CD8-positive, alpha-beta memory T cell (primary cell): ENCODE results near the gene ALG14. TPM values are rescaled to one million over a fixed set of nuclear protein-coding genes. Genes with fewer than 3 reads are reported as not detected.
A peak's percentile ranks its signal among the peaks of the same experiment; 100 is the strongest.

ENCODE experiments used
- CTCF ChIA-PET: fragments of 350-600 bp; sonication (Branson Sonifier 250); formaldehyde crosslinking; loops from one replicate; lab custom pipeline; 2021; ENCODE audit warnings: antibody characterized with exemption; lab: Charles Lee
- POLR2A ChIA-PET: fragments of 350-600 bp; sonication (Branson Sonifier 250); formaldehyde crosslinking; loops from one replicate; lab custom pipeline; 2021; ENCODE audit warnings: antibody characterized with exemption; lab: Charles Lee
- DNase-seq, 5 donors: peaks; one replicate each; pipeline versions ENCODE4 v3.0.0 to v3.0.0-alpha.2; 2020 to 2022; ENCODE audit warnings: mixed read lengths in 1 of 5
- H3K27ac ChIP-seq: one replicate; pipeline ENCODE4 v1.7.0; 2013; ENCODE audit warnings: low read depth, mild to moderate bottlenecking, low read length, moderate library complexity
- H3K27me3 ChIP-seq: 2 replicates; pipeline ENCODE4 v1.7.0; 2013; ENCODE audit warnings: low read length, mild to moderate bottlenecking; ENCODE audit not compliant: insufficient read depth, poor library complexity, severe bottlenecking
- H3K36me3 ChIP-seq: 2 replicates; pipeline ENCODE4 v1.7.0; 2013; ENCODE audit warnings: mild to moderate bottlenecking, low read length, moderate library complexity; ENCODE audit not compliant: insufficient read depth
- H3K4me1 ChIP-seq: 2 replicates; pipeline ENCODE4 v1.7.0; 2013; ENCODE audit warnings: mild to moderate bottlenecking, low read length, moderate library complexity; ENCODE audit not compliant: insufficient read depth
- H3K4me3 ChIP-seq: 2 replicates; pipeline ENCODE4 v1.7.0; 2013; ENCODE audit warnings: mild to moderate bottlenecking, low read length
- H3K9me3 ChIP-seq: 2 replicates; pipeline ENCODE4 v1.7.0; 2013; ENCODE audit warnings: mild to moderate bottlenecking, low read length
- H3K27ac Mint-ChIP-seq, 8 donors: one replicate each; pipeline ENCODE4 v1.8.0; 2020 to 2021; ENCODE audit warnings: mixed read lengths in 8 of 8, mild to moderate bottlenecking in 6 of 8, inconsistent platforms in 3 of 8, moderate library complexity in 3 of 8
- H3K27me3 Mint-ChIP-seq, 2 donors: one replicate each; pipeline ENCODE4 v1.8.0; 2020 to 2021; ENCODE audit warnings: mixed read lengths in 2 of 2, mild to moderate bottlenecking in 1 of 2, moderate library complexity in 1 of 2
- H3K36me3 Mint-ChIP-seq, 3 donors: one replicate each; pipeline ENCODE4 v1.8.0; 2020 to 2021; ENCODE audit warnings: mixed read lengths in 3 of 3, inconsistent platforms in 1 of 3, mild to moderate bottlenecking in 1 of 3
- H3K4me1 Mint-ChIP-seq, 3 donors: one replicate each; pipeline ENCODE4 v1.8.0; 2020 to 2021; ENCODE audit warnings: mixed read lengths in 3 of 3, inconsistent platforms in 1 of 3, mild to moderate bottlenecking in 1 of 3
- H3K4me3 Mint-ChIP-seq, 7 donors: one replicate each; pipeline ENCODE4 v1.8.0; 2020 to 2021; ENCODE audit warnings: mixed read lengths in 7 of 7, mild to moderate bottlenecking in 6 of 7, moderate library complexity in 4 of 7, inconsistent platforms in 2 of 7
- H3K9me3 Mint-ChIP-seq, 5 donors: one replicate each; pipeline ENCODE4 v1.8.0; 2020 to 2022; ENCODE audit warnings: mixed read lengths in 5 of 5, mild to moderate bottlenecking in 3 of 5, moderate library complexity in 2 of 5, inconsistent platforms in 1 of 5
- polyA plus RNA-seq: library from polyadenylated mRNA; unstranded; fragments of 300-500 nt; fragmentation: Illumina TruSeq; gene quantifications from one replicate; pipeline ENCODE4 v1.2.3, GENCODE V29; 2021
- total RNA-seq, 2 experiments: library from RNA; stranded (reverse); gene quantifications; one replicate each; pipeline ENCODE4 v1.2.3, GENCODE V29; 2021

The ALG14 gene
- total and polyA plus RNA-seq, 3 experiments from 2014 or later = 4.4 to 6.8 (median 4.6) TPM

- CTCF ChIA-PET = interaction anchor here (1.6 kb wide), 1 partner anchor 107 kb away, joined by 6 read pairs; no protein-coding TSS in a partner anchor
- Histone ChIP-seq H3K4me3 (no peak overlapping the region), H3K9me3 (no peaks in the 10 kb centered on the region), H3K4me1 (peaks cover 12% of the 10 kb centered on the region), H3K27me3 (no peaks in the 10 kb centered on the region), H3K36me3 (no peaks in the 10 kb centered on the region), H3K27ac (no peak overlapping the region)
- Mint-ChIP-seq H3K4me3 (peak overlapping the region in 4 of 7 donors; percentile 20 to 71 (median 52)), H3K4me1 (peaks cover 10 to 16% (median 11%) of the 10 kb centered on the region in 3 donors), H3K27ac (peak overlapping the region in 1 of 8 donors; percentile 2), H3K36me3 (peaks cover 0 to 2% (median 0%) of the 10 kb centered on the region in 3 donors), H3K27me3 (no peaks in the 10 kb centered on the region), H3K9me3 (no peaks in the 10 kb centered on the region)
- DNase-seq = no peak
- POLR2A ChIA-PET = interaction anchor here (0.6 kb wide), 1 partner anchor 69 kb away, joined by 4 read pairs; no protein-coding TSS in a partner anchor
Measured at GRCh38 chr1:94961582-94961981, 111.2 kb downstream of the ALG14 start.

- Mint-ChIP-seq H3K4me3 (no peak overlapping the region), H3K27ac (no peak overlapping the region), H3K27me3 (no peaks in the 10 kb centered on the region), H3K36me3 (peaks cover 0 to 2% (median 0%) of the 10 kb centered on the region in 3 donors), H3K4me1 (peaks cover 8 to 14% (median 8%) of the 10 kb centered on the region in 3 donors), H3K9me3 (no peaks in the 10 kb centered on the region)
- Histone ChIP-seq H3K4me3 (no peak overlapping the region), H3K36me3 (no peaks in the 10 kb centered on the region), H3K27ac (no peak overlapping the region), H3K4me1 (peaks cover 9% of the 10 kb centered on the region), H3K9me3 (no peaks in the 10 kb centered on the region), H3K27me3 (no peaks in the 10 kb centered on the region)
- CTCF ChIA-PET = no interaction called here
- POLR2A ChIA-PET = no interaction called here
- no peak for DNase-seq
Measured at GRCh38 chr1:94958081-94958480, 114.7 kb downstream of the ALG14 start.

- POLR2A ChIA-PET = no interaction called here
- CTCF ChIA-PET = interaction anchor here (1.0 kb wide), 1 partner anchor 10 kb away, joined by 3 read pairs; no protein-coding TSS in a partner anchor
- DNase-seq = no peak
- no peaks in the 10 kb centered on the region for H3K4me1 ChIP-seq
- H3K4me3 ChIP-seq = no peak overlapping the region
- Mint-ChIP-seq H3K27ac (no peak overlapping the region), H3K27me3 (no peaks in the 10 kb centered on the region), H3K4me1 (no peaks in the 10 kb centered on the region), H3K36me3 (no peaks in the 10 kb centered on the region), H3K9me3 (no peaks in the 10 kb centered on the region), H3K4me3 (no peak overlapping the region)
- no peak overlapping the region for H3K27ac ChIP-seq
- H3K36me3 ChIP-seq = no peaks in the 10 kb centered on the region
- H3K27me3 ChIP-seq = no peaks in the 10 kb centered on the region
- no peaks in the 10 kb centered on the region for H3K9me3 ChIP-seq
Measured at GRCh38 chr1:94955767-94956632, 116.8 kb downstream of the ALG14 start.

GRCh38 chr1:94954263-94955220, 118.2 kb downstream of the ALG14 start:
- no peaks in the 10 kb centered on the region for H3K4me1 Mint-ChIP-seq
- H3K4me3 Mint-ChIP-seq = no peak overlapping the region
- Histone ChIP-seq H3K27ac (no peak overlapping the region), H3K27me3 (no peaks in the 10 kb centered on the region), H3K36me3 (no peaks in the 10 kb centered on the region), H3K4me1 (no peaks in the 10 kb centered on the region), H3K9me3 (no peaks in the 10 kb centered on the region), H3K4me3 (no peak overlapping the region)
- H3K9me3 Mint-ChIP-seq = no peaks in the 10 kb centered on the region
- ChIA-PET POLR2A (no interaction called here), CTCF (no interaction called here)
- DNase-seq = no peak
- H3K27ac Mint-ChIP-seq = no peak overlapping the region
- no peaks in the 10 kb centered on the region for H3K27me3 Mint-ChIP-seq
- no peaks in the 10 kb centered on the region for H3K36me3 Mint-ChIP-seq

GRCh38 chr1:94953746-94954145, 119.0 kb downstream of the ALG14 start:
- POLR2A ChIA-PET = no interaction called here

GRCh38 chr1:94953107-94953506, 119.6 kb downstream of the ALG14 start:
- Histone ChIP-seq H3K9me3 (no peaks in the 10 kb centered on the region), H3K4me3 (no peak overlapping the region), H3K36me3 (no peaks in the 10 kb centered on the region), H3K27me3 (no peaks in the 10 kb centered on the region), H3K4me1 (no peaks in the 10 kb centered on the region), H3K27ac (no peak overlapping the region)
- Mint-ChIP-seq H3K4me1 (no peaks in the 10 kb centered on the region), H3K27ac (no peak overlapping the region), H3K27me3 (no peaks in the 10 kb centered on the region), H3K4me3 (no peak overlapping the region), H3K36me3 (no peaks in the 10 kb centered on the region), H3K9me3 (no peaks in the 10 kb centered on the region)
- ChIA-PET CTCF (no interaction called here), POLR2A (no interaction called here)
- DNase-seq = no peak

More at GRCh38 chr1:94953746-94954145, 119.0 kb downstream of the ALG14 start:
- H3K27ac Mint-ChIP-seq = no peak overlapping the region
- H3K27me3 Mint-ChIP-seq = no peaks in the 10 kb centered on the region
- no peaks in the 10 kb centered on the region for H3K9me3 ChIP-seq
- no peaks in the 10 kb centered on the region for H3K36me3 ChIP-seq
- no peak overlapping the region for H3K27ac ChIP-seq
- H3K27me3 ChIP-seq = no peaks in the 10 kb centered on the region
- H3K36me3 Mint-ChIP-seq = no peaks in the 10 kb centered on the region
- no peak for DNase-seq
- H3K4me3 Mint-ChIP-seq = no peak overlapping the region
- no peaks in the 10 kb centered on the region for H3K4me1 Mint-ChIP-seq
- no peak overlapping the region for H3K4me3 ChIP-seq
- H3K9me3 Mint-ChIP-seq = no peaks in the 10 kb centered on the region
- CTCF ChIA-PET = no interaction called here
- no peaks in the 10 kb centered on the region for H3K4me1 ChIP-seq

GRCh38 chr1:94952539-94952938, 120.2 kb downstream of the ALG14 start:
- no peaks in the 10 kb centered on the region for H3K27me3 ChIP-seq
- Mint-ChIP-seq H3K36me3 (no peaks in the 10 kb centered on the region), H3K4me3 (no peak overlapping the region), H3K27me3 (peaks cover 0 to under 1% of the 10 kb centered on the region in 2 donors), H3K4me1 (no peaks in the 10 kb centered on the region), H3K27ac (no peak overlapping the region), H3K9me3 (no peaks in the 10 kb centered on the region)
- no peaks in the 10 kb centered on the region for H3K4me1 ChIP-seq
- ChIA-PET CTCF (no interaction called here), POLR2A (no interaction called here)
- no peaks in the 10 kb centered on the region for H3K36me3 ChIP-seq
- no peak overlapping the region for H3K27ac ChIP-seq
- DNase-seq = no peak
- no peaks in the 10 kb centered on the region for H3K9me3 ChIP-seq
- no peak overlapping the region for H3K4me3 ChIP-seq
